Ascending aorta (tissue), 2 donors: ENCODE results near the gene SESN2. TPM values are rescaled to one million over a fixed set of nuclear protein-coding genes. Genes with fewer than 3 reads are reported as not detected.

Experiments
- DNase-seq, 2 donors: peaks; one replicate each; pipeline ENCODE4 v3.0.0-alpha.2; 2019; ENCODE audit warnings: low spot score in 2 of 2
- H3K27ac ChIP-seq, 2 donors: fragments of 200-600 bp; sonication (generic); one replicate each; pipeline ENCODE4 v1.5.1; 2016 to 2017; ENCODE audit warnings: mild to moderate bottlenecking in 1 of 2
- H3K27me3 ChIP-seq: fragments of 200-600 bp; sonication (generic); one replicate; pipeline ENCODE4 v1.5.1; 2017
- H3K36me3 ChIP-seq, 2 donors: fragments of 200-600 bp; sonication (generic); one replicate each; pipeline ENCODE4 v1.5.1; 2016
- H3K4me1 ChIP-seq, 2 donors: fragments of 200-600 bp; sonication (generic); one replicate each; pipeline ENCODE4 v1.5.1; 2016 to 2017; ENCODE audit warnings: mild to moderate bottlenecking in 1 of 2
- H3K4me3 ChIP-seq, 2 donors: fragments of 200-600 bp; sonication (generic); one replicate each; pipeline ENCODE4 v1.5.1; 2016 to 2017; ENCODE audit warnings: mild to moderate bottlenecking in 1 of 2
- H3K9me3 ChIP-seq, 2 donors: fragments of 200-600 bp; sonication (generic); one replicate each; pipeline ENCODE4 v1.5.1; 2016
- intact Hi-C: fragments of 100-400 bp; cut with DNase I; formaldehyde crosslinking; loops from one replicate; pipeline ENCODE4 v1.15.1; 2023
- total RNA-seq: library from RNA; depleted of rRNA; stranded (reverse); fragments of >200 nt; gene quantifications from one replicate; pipeline ENCODE4 v1.1.0, GENCODE V29; 2016
- TF ChIP-seq, protein P1 (sequence below), 3 experiments: fragments of 200-600 bp in 2 of 3; fragments of 450-650 bp in 1 of 3; sonication (generic) in 2 of 3; IDR thresholded peaks; one replicate each; pipeline ENCODE4 v1.5.1; 2016 to 2019; ENCODE audit warnings: antibody characterized with exemption in 3 of 3, mild to moderate bottlenecking in 1 of 3, moderate library complexity in 1 of 3

The SESN2 gene
- total RNA-seq, 1 donor from 2014 or later = 7.6 TPM

DNA sequence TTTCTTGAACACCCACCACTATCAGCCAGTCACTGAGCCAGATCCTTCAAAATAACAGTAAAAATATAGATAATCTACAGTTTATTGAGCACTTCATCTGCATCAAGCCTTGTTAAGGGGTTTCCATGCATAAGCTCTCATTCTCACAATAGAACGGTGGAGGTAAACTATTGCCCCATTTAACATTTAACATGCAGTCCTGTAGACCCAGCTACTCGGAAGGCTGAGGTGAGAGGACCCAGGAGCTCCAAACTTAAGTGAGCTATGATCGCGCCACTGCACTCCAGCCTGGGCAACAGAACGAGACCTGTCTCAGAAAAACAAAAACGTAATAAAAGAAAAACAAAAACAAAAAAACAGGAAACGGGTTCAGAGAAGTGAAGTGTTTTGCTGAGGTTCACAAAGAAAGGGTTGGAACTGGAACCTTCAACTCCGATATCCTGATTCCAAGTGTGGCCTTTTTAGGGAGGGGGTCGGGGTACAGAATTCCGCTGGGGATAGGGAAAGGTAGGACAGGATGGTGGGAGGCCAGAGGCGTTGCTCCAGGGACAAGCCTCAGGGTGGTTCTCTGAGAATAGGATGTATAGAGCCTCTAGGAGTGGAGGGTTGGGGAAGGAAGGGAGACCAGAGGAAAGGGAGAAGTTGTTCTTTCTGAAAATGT lies 11.6 kb upstream of the SESN2 start:
- H3K4me1 ChIP-seq = peaks cover 14 to 29% of the 10 kb centered on the region in 2 donors
- no peaks in the 10 kb centered on the region for H3K36me3 ChIP-seq
- DNase-seq = no peak
- H3K4me3 ChIP-seq = peak overlapping the region in 1 of 2 donors; percentile 54
- intact Hi-C loops = loop anchor here (1.0 to 10.0 kb wide), 5 partner anchors 12 to 260 kb away; partner anchors contain the start of genes PHACTR4, RCC1 and SESN2
- no peaks in the 10 kb centered on the region for H3K9me3 ChIP-seq
- TF ChIP-seq, protein P1, sequence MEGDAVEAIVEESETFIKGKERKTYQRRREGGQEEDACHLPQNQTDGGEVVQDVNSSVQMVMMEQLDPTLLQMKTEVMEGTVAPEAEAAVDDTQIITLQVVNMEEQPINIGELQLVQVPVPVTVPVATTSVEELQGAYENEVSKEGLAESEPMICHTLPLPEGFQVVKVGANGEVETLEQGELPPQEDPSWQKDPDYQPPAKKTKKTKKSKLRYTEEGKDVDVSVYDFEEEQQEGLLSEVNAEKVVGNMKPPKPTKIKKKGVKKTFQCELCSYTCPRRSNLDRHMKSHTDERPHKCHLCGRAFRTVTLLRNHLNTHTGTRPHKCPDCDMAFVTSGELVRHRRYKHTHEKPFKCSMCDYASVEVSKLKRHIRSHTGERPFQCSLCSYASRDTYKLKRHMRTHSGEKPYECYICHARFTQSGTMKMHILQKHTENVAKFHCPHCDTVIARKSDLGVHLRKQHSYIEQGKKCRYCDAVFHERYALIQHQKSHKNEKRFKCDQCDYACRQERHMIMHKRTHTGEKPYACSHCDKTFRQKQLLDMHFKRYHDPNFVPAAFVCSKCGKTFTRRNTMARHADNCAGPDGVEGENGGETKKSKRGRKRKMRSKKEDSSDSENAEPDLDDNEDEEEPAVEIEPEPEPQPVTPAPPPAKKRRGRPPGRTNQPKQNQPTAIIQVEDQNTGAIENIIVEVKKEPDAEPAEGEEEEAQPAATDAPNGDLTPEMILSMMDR (IDR thresholded peaks at IDR 0.05) = no peak
- H3K27me3 ChIP-seq = no peaks in the 10 kb centered on the region
- peak overlapping the region; percentile 79 to 87 for H3K27ac ChIP-seq

DNA sequence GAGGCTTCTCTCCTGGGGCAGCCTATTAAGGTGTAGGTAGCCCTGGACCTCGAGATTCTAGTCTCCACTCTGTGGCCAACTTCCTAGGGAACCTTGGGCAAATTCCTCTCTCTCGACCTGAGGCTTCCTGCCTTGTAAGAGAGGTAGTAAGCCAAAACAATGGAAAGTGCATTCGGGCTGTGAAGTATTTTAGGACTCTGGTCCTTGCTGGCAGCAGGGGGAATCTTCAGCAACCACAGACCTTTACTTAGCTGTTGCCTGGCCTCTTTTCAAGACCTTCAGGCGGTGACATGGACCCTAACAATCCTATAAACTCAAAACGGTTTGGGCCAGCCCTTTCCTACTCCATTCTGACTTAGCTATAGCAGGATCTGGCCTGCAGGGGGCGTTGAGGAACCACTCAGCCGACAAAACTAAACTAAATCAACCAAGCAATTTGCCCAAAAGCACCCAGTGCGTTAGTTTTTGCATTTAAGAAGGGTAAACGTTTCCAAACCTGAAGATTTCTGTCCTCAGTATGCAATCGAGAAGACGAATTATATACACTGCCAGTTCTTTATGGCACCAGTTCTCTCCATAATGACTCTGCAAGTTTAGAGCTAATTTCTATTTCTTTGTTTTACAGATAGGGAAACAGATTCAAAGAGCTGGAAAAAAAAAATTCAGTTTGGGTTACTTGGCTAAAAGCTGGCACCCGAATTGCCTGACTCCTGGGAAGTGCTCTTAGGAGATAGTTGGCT lies 10.9 kb upstream of the SESN2 start:
- Histone ChIP-seq H3K4me3 (peak overlapping the region; percentile 31 to 54), H3K4me1 (peaks cover 14 to 29% of the 10 kb centered on the region in 2 donors)
- intact Hi-C loops = loop anchor here (1.0 to 10.0 kb wide), 3 partner anchors 121 to 259 kb away; partner anchors contain the start of genes PHACTR4 and RCC1

DNA sequence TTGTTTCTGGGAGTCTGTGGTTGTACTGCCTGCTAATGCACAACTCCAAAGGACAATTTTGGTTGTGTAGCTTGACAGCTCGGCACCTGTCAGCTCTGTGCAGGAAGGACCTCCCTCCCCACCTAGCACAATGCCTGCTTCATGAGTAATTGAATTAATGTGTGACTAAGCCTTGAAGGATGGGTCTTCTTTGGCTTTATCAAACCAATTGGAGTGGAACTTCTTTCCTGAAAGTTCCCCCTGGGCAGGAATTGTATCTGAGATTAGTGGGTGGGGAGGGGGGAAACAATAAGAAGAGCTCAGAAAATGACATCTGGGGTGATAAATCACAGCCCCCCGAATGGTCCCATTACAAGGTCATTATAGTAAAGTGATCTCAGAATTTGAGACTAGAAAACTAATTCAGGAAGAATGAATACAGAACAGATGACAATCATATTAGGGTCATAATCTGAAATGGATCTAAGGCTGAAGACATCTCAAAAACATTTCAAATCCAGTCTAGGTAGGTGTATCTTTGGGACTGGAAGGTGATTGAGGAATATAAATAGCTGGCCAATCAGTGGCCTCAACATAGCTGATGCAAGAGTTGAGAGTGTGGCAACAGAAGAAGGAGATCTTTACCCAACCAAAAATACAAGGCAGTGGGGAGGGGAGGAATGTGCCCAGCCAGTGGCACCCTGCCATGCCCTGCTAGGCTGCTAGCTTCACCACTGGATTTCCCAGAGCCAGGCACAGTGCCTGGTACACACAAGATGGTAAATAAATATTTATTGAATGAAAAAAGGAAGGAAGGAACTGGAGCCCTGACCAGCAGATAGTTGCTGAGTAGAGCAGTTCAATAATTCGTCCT lies 10.1 kb upstream of the SESN2 start:
- Histone ChIP-seq H3K4me1 (peaks cover 14 to 29% of the 10 kb centered on the region in 2 donors), H3K36me3 (no peaks in the 10 kb centered on the region), H3K27ac (peak overlapping the region; percentile 79 to 87), H3K4me3 (peak overlapping the region; percentile 31 to 41), H3K9me3 (no peaks in the 10 kb centered on the region), H3K27me3 (no peaks in the 10 kb centered on the region)
- intact Hi-C loops = loop anchor here (5.0 to 10.0 kb wide), 2 partner anchors 186 to 258 kb away; partner anchors contain the start of gene RCC1
- DNase-seq = peak in 1 of 2 donors; percentile 83
- TF ChIP-seq, protein P1 (IDR thresholded peaks at IDR 0.05) = no peak

More for the DNA sequence above, 10.9 kb upstream of the SESN2 start:
- TF ChIP-seq, protein P1 (IDR thresholded peaks at IDR 0.05) = peak; percentile 81 to 95 (median 90)
- peak in 1 of 2 donors; percentile 90 for DNase-seq
- Histone ChIP-seq H3K36me3 (no peaks in the 10 kb centered on the region), H3K9me3 (no peaks in the 10 kb centered on the region), H3K27ac (peak overlapping the region; percentile 79 to 87), H3K27me3 (no peaks in the 10 kb centered on the region)

DNA sequence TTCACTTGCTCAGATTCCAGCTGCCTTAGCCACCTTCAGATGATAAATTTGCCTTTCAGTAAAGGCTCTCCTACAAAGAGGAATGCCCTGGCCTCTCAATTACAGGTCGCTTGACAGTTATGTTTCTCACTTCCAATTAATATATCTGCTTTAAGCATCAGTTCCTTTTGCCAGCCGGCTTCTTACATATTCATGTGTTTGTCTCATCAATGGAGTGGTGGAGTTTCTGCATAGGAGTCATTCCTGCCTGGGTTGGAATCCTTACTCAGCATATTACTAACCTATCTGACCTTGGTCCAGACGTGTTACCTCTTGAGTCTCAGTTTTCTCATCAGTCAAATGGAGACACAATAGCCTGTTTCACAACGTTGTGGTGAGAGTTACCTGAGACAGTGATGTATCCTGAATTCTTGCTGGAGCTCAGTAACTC lies 9.4 kb upstream of the SESN2 start:
- Histone ChIP-seq H3K4me3 (no peak overlapping the region), H3K36me3 (no peaks in the 10 kb centered on the region), H3K4me1 (peaks cover 14 to 29% of the 10 kb centered on the region in 2 donors), H3K9me3 (no peaks in the 10 kb centered on the region), H3K27me3 (no peaks in the 10 kb centered on the region), H3K27ac (no peak overlapping the region)
- DNase-seq = no peak
- intact Hi-C loops = loop anchor here (5.0 to 10.0 kb wide), 3 partner anchors 185 to 635 kb away; partner anchors contain the start of gene RCC1
- TF ChIP-seq, protein P1 (IDR thresholded peaks at IDR 0.05) = no peak
